EH (cell line): ENCODE measurements around the gene PPP6R2.
A peak's percentile ranks its signal among the peaks of the same experiment; 100 is the strongest.
"Not testable (repeated sequence)": the region's sequence is repeated elsewhere in the genome, so short reads cannot be mapped to it uniquely, and the experiment has no call there.

Experiments used
- DNase-seq: peaks from one replicate; pipeline ENCODE4 v3.0.0-alpha.2; 2015; ENCODE audit warnings: low read depth

Gene PPP6R2

DNA sequence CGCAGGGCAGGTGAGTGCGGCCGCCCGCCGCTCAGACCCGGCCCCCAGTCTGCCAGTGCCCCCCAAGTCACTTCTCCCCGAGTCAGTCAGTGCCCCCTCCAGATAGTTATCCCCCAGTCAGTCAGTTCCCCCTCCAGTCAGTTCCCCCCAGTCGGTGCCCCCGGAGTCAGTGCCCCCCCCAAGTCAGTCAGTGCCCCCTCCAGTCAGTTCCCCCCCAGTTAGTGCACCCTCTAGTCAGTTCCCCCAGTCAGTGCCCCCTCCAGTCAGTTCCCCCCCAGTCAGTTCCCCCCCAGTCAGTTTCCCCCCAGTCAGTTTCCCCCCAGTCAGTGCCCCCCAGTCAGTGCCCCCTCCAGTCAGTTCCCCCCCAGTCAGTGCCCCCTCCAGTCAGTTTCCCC is 411 bp downstream of the PPP6R2 start:
- no peak for DNase-seq

DNA sequence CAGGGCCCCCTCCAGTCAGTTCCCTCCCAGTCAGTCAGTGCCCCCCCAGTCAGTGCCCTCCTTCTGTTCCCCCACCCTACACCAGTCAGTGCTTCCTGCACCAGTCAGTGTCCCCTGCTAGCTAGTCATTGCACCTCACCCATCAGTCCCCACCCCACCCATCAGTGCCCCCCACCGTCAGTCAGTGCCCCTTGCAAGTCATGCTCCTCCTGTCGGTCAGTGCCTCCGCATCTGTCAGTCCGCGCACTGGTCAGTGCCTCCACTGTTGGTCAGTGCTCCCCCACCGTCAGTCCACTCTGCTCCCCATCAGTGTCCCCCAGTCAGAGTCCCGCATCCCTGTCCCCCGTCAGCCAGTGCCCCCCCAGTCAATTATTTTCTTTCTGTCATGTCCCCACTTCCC is 3.3 kb downstream of the PPP6R2 start:
- DNase-seq: no peak

GRCh38 chr22:50347157-50347556 is 4.0 kb downstream of the PPP6R2 start:
- no peak for DNase-seq

- no peak for DNase-seq
Measured at GRCh38 chr22:50348058-50348457, 4.9 kb downstream of the PPP6R2 start.

- no peak for DNase-seq
Measured at GRCh38 chr22:50356186-50356585, 13.1 kb downstream of the PPP6R2 start.

DNA sequence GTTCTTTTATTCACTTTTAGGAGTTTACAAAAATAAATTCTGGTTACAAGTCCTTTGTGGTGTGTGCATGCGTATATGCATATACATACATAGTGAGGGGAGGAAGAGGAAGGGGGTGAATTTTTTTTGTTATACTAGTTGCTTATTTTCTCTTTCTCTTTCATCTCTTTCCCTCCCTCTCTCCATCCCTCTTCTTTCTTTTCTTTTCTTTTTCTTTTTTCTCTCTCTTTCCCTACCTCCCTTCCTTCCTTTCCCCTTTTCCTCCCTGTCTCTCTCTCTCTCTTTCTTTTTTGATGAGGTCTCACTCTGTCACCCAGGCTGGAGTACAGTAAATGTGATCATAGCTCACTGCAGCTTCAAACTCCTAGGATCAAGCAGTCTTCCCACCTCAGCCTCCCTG is 14.1 kb downstream of the PPP6R2 start:
- no peak for DNase-seq

- DNase-seq: no peak
Measured at GRCh38 chr22:50357756-50358155, 14.6 kb downstream of the PPP6R2 start.

GRCh38 chr22:50360578-50360977 is 17.5 kb downstream of the PPP6R2 start:
- no peak for DNase-seq

GRCh38 chr22:50361222-50361621 is 18.1 kb downstream of the PPP6R2 start:
- DNase-seq: no peak

DNA sequence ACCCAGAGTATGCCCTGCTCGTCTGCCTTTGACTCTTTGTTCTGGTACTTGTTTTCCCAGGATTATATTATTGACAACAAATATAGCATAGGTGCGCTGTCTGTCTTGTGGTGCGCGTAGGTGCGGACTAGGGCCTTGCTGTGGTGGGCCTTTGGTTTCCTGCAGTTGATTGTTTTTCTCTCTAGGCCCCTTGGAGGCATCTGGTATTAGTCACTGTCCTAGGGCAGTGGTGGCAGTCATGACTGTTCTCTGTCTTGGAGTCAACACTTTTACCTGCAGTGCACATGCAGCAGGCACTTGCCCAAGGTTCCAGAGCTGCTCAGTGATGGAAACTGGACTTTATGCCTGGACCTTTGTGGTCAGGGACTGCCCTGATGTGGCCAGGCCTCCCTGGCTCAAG is 18.6 kb downstream of the PPP6R2 start:
- no peak for DNase-seq

GRCh38 chr22:50363166-50363802 is 20.2 kb downstream of the PPP6R2 start:
- DNase-seq: no peak

GRCh38 chr22:50363803-50364194 is 20.7 kb downstream of the PPP6R2 start:
- not testable (repeated sequence) for DNase-seq

DNA sequence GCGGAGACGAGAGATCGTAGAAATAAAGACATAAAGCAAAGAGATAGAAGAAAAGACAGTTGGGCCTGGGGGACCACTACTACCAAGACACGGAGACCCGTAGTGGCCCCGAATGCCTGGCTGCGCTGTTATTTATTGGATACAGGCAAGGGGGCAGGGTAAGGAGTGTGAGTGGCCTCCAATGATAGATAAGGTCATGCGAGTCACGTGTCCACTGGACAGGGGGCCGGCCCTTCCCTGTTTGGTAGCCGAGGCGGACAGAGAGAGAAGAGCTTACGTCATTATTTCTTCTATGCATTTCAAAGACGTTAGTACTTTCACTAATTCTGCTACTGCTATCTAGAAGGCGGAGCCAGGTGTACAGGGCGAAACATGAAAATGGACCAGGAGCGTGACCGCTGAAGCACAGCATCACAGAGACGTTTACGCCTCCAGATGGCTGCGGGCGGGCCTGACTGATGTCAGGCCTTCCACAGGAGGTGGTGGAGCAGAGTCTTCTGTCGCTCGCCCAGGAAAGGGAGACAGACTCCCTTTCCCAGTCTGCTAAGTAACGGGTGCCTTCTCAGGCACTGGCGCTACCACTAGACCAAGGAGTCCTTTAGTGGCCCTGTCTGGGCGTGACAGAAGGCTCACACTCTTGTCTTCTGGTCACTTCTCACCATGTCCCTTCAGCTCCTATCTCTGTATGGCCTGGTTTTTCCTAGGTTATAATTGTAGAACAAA is 24.8 kb downstream of the PPP6R2 start:
- DNase-seq: no peak

DNA sequence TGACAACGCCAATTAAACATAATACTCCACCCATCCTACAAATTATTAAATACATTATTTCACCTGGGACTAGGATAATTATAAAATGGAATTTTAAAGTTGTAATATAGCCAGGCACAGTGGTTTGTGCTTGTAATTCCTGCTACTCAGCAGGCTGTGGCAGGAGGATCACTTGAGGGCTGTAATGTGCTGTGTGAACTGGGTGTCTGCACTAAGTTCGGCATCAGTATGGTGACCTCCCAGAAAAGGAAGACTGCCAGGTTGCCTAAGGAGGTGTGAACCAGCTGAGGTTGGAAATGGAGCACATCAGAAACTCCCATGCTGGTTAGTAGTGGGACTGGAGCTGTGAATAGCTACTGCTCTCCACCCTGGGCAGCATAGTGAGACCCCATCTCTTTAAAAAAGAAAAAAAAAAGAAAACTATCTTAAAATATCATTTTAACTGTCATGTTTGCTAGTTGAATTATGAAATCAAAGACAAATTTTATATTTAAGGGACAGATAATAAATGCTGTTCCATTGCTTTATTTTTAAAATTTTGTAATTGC is 28.0 kb downstream of the PPP6R2 start:
- DNase-seq: no peak

DNA sequence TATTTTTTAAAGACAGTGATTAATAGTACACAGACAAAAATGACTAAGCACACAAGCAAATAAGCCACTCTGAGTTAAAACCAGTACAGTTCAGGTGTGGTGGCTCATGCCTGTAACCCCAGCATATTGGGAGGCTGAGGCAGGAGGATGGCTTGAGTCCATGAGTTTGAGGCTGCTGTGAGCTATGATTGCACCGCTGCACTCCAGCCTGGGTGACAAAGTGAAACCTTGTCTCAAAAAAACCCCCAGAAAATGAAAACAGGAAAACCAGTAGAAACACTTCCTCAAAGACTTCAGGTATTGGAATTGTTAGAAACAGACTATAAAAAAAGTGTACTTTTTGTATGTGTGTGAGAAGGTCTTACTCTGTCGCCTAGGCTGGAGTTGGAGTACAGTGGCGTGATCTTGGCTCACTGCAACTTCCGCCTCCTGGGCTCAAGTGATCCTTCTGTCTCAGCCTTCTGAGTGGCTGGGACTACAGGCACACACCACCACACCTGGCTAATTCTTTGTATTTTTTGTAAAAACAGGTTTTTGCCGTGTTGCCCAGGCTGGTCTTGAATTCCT is 33.0 kb downstream of the PPP6R2 start:
- no peak for DNase-seq

DNA sequence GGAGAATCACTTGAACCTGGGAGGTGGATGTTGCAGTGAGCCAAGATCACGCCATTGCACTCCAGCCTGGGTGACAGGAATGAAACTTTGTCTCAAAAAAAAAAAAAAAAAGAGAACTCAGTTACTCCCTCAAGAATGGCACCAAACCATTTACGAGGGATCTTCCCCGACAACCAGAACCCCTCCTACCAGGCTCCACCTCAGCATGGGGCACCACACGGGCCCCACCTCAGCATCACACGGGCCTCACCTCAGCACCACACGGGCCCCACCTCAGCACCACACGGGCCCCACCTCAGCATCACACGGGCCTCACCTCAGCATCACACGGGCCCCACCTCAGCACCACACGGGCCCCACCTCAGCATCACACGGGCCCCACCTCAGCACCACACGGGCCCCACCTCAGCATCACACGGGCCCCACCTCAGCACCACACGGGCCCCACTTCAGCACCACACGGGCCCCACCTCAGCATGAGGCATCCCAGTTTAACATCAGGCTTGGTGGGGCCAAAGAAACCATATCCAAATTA is 38.0 kb downstream of the PPP6R2 start:
- DNase-seq: not testable (repeated sequence)

DNA sequence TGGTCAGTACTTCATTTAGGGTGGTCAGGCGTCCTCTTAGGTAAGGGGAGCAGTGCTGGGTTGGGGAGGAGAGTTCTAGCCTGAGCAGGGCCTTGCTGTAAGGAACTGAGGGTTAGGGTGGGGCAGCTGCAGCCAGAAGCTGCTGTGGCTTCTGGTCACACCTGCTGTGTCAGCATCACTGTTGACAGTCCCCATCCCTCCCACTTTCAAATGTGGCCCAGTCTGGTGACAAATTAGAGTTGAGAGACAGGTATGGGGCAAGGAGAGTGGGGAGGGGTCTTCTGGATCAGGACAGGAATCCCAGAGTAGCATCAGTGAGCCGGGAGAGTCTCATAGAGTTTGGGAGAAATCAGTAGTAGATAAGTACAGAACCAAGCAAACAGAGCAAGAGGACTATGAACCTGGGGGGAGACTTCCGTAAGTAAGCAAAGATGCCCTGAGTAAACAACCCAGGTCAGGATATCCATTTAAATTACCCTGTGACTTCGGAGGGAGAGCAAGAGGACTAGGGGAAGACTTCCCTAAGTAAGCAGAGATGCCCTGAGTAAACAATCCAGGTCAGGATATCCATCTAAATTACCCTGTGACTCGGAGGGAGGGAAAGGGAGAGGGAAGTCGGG is 53.7 kb downstream of the PPP6R2 start:
- peak; percentile 38 for DNase-seq

- not testable (repeated sequence) for DNase-seq
Measured at GRCh38 chr22:50397371-50398060, 54.4 kb downstream of the PPP6R2 start.

DNA sequence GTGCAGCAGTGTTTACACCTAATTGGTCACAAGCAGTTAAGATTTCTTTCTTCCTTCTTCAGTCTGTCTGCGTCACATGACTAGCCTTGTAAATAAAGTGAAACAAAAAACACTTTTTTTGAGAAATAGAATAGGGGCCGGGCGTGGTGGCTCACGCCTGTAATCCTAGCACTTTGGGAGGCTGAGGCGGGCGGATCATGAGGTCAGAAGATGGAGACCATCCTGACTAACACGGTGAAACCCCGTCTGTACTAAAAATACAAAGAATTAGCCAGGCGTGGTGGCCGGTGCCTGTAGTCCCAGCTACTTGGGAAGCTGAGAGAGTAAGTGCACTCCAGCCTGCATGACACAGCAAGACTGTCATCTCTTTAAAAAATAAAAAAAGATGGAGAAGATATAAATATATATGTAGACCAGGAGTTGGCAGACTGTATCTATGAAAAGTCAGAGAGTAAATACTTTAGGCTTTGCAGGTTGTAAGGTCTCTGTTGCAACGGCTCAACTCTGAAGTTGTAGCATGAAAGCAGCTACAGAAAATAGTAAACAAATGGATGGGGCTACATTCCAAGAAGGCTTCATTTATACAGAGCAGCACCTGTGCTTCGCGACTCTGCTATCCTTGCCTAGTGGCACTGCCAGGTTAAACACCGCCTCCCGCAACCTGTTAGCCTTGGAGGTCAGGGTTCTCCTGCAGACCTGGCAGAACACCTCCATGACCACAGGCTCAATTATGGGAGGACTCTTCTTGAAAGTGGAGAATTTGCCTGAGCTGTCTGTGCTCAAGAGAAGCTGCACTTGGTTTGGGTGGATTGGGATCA is 55.9 kb downstream of the PPP6R2 start:
- DNase-seq: no peak

GRCh38 chr22:50399751-50400331 is 56.7 kb downstream of the PPP6R2 start:
- peak; percentile 45 for DNase-seq

DNA sequence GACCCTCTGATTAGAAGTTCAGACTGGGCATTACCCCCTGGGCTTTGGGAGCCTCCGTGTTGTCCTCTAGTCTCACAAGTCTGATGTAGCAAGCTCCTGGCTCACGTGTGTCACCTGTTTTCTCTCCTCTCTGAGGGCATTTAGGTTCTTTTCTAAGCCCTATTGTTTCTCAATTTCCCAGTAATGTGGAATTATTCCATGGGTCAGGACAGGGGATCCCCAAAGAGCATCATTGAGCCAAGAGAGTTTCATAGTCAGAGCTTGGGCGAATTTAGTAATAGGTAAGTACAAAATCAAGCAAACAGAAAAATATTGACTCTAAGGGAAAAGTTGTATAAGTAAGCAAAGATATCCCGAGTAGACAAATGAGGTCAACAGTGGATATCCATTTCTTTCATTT is 57.3 kb downstream of the PPP6R2 start:
- no peak for DNase-seq
